HG03460 (cell line): ENCODE data around the gene TBK1.

Experiments used
- ATAC-seq: cut with Tn5 transposase; IDR thresholded peaks from one replicate; pipeline ENCODE4 v1.9.1; 2021; ENCODE audit not compliant: unreplicated experiment

Gene TBK1

GRCh38 chr12:64451687-64452558, at the start of gene TBK1:
TSS of gene TBK1 (plus strand) at chr12:64452120. CDS start at chr12:64455871, 3,751 bp downstream.
- peak; percentile 88 for ATAC-seq

GRCh38 chr12:64402181-64402580, 49.7 kb upstream of the TBK1 start:
- ATAC-seq, result no peak

- ATAC-seq, result peak; percentile 96
Observed at GRCh38 chr12:64403707-64404469, 48.0 kb upstream of the TBK1 start, which contains the start of gene XPOT. TSS of gene XPOT (plus strand) at chr12:64404392. CDS start at chr12:64410036, 5,644 bp downstream.

GRCh38 chr12:64404470-64405256, 47.3 kb upstream of the TBK1 start:
- peak; percentile 30 for ATAC-seq

- ATAC-seq, result no peak
Observed at GRCh38 chr12:64407342-64408223, 44.3 kb upstream of the TBK1 start.

GRCh38 chr12:64411427-64411826, 40.5 kb upstream of the TBK1 start:
- no peak for ATAC-seq

- no peak for ATAC-seq
Observed at GRCh38 chr12:64412459-64412858, 39.5 kb upstream of the TBK1 start.

GRCh38 chr12:64413884-64414283, 38.0 kb upstream of the TBK1 start:
- no peak for ATAC-seq

- ATAC-seq, result no peak
Observed at GRCh38 chr12:64418209-64418608, 33.7 kb upstream of the TBK1 start.

GRCh38 chr12:64419696-64420095, 32.2 kb upstream of the TBK1 start:
- no peak for ATAC-seq

GRCh38 chr12:64427988-64428387, 23.9 kb upstream of the TBK1 start:
- no peak for ATAC-seq

- ATAC-seq, result no peak
Observed at GRCh38 chr12:64428956-64429355, 23.0 kb upstream of the TBK1 start.

GRCh38 chr12:64430886-64431285, 21.0 kb upstream of the TBK1 start:
- ATAC-seq, result no peak

GRCh38 chr12:64431791-64432190, 20.1 kb upstream of the TBK1 start:
- no peak for ATAC-seq

GRCh38 chr12:64433915-64434314, 18.0 kb upstream of the TBK1 start:
- no peak for ATAC-seq

GRCh38 chr12:64440100-64440499, 11.8 kb upstream of the TBK1 start:
- ATAC-seq, result no peak

- no peak for ATAC-seq
Observed at GRCh38 chr12:64445490-64445889, 6.4 kb upstream of the TBK1 start.

- no peak for ATAC-seq
Observed at GRCh38 chr12:64446295-64446694, 5.6 kb upstream of the TBK1 start.

GRCh38 chr12:64450057-64450640, 1.8 kb upstream of the TBK1 start:
- no peak for ATAC-seq
